ENCODE data around the gene MIPOL1. TPM values are rescaled to one million over a fixed set of nuclear protein-coding genes. Genes with fewer than 3 reads are reported as not detected.
A peak's percentile ranks its signal among the peaks of the same experiment; 100 is the strongest.

MIPOL1 gene
- total and polyA plus RNA-seq, 5 donors, result 3.9 to 13.2 (median 11.3) TPM

- intact Hi-C loops (cut with DNase I), result no loop called here
- Histone ChIP-seq H3K9me3 (ENCODE audit: control insufficient read depth, low read length) (no peaks in the 10 kb centered on the region), H3K27ac (ENCODE audit: low read length) (no peak overlapping the region), H3K4me3 (ENCODE audit: low read length) (no peak overlapping the region), H3K4me1 (ENCODE audit: control insufficient read depth, insufficient read depth, low read length) (no peaks in the 10 kb centered on the region), H3K27me3 (ENCODE audit: control insufficient read depth, insufficient read depth) (no peaks in the 10 kb centered on the region)
- ATAC-seq, result no peak
- no peak for DNase-seq
- 83% methylated on average over 2 of the region's 2 CpGs for WGBS
Observed at GRCh38 chr14:37580146-37580545, 382.4 kb downstream of the MIPOL1 start.

DNA sequence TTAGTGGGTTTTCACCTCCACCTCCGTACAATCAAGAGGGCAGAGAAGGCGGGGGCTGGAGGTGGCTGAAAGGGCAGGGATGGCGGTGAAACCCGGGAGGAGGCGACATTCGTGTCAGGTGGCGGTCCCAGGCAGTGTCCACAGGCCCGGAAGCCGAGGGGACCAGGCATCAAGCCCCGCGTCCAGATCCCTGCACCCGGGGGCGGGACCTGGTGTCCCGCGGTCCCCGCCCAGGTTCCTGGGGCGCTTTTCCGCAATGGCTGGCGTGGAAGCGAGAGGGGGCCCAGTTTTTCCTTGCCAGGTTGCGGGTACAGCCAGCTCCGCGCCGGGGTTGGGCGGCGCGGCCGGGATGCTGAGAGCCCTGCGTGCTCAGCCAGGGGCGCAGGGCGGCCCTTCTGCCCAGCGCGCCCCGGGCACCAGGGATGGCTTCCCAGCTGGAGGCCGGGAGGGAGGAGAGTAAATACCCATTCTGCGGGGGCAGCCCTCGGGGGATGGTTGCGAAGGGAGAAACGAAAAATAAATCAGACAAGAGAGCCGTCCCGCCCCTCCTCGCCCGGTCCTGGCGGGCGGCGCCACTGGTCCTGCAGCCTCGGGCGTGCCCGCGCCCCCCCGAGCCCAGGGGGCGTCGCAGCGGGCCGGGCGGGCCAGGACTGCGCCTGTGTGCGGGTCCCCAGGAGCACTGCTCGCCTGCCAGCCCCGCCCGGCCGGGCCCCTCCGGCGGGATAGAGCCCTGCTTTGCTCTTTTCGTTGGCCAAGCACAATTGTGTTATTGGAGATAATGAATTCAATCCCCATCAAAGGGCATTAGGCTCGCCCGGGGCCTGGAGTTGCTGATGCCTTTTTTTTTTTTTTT is 385.8 kb downstream of the MIPOL1 start:
- peak in 1 of 3 donors; percentile 31 for DNase-seq
- H3K27me3 ChIP-seq (ENCODE audit: control insufficient read depth, insufficient read depth), result peaks cover 4% of the 10 kb centered on the region
- intact Hi-C loops (cut with DNase I), result no loop called here

DNA sequence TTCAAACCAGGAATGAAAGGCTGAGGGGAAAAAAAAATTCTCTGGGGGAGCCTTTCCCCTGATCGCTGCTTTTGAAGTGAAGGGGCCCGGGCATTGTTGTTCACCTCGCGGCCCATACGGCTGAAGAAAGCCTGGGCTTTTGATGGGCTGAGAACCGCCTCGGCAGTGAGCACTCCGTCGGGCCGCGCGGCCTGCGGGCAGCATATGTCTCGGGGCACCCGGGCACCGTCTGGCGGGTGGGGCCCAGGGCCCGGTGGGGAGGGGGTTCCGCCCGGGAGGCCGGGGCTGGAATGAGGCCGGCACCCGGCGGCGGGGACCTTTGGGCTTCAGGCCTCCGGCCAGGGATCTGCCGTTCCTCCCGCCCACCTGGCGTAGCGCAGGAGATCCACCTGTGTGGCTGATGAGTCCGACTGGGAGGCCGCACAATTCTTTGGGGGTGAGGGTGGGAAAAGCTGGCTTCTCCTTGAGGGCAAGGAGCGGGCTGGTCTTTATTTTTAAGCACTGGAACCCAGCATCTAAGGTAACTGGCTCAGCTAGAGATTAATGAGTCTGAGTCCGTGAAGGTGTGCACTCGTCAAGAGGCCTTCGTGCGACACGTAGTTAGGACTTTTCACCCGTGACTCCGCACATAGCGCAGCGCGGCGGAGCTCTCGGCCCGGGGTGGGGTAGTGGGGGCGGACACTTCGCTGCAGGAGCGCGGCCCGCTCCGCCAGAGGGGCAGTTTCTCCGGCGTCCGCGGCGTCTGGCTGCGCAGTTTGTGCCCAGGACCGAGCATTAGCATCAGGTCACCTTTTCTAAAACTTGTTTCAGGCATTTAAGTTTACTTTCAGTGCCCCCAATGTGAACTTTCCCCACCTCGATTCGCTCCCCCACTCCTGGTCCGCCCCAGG is 386.7 kb downstream of the MIPOL1 start:
- intact Hi-C loops (cut with DNase I), result no loop called here
- H3K27me3 ChIP-seq (ENCODE audit: control insufficient read depth, insufficient read depth), result peaks cover 4% of the 10 kb centered on the region
- DNase-seq (peak in 1 of 3 donors; percentile 40), ATAC-seq (no peak)
- H3K9me3 ChIP-seq (ENCODE audit: control insufficient read depth, low read length), result no peaks in the 10 kb centered on the region
- no peaks in the 10 kb centered on the region for H3K4me1 ChIP-seq (ENCODE audit: control insufficient read depth, insufficient read depth, low read length)
- 5% methylated on average over 62 of the region's 62 CpGs for WGBS
- H3K27ac ChIP-seq (ENCODE audit: low read length), result no peak overlapping the region
- no peak overlapping the region for H3K4me3 ChIP-seq (ENCODE audit: low read length)

More for the DNA sequence above, 385.8 kb downstream of the MIPOL1 start:
- Histone ChIP-seq H3K27ac (ENCODE audit: low read length) (no peak overlapping the region), H3K9me3 (ENCODE audit: control insufficient read depth, low read length) (no peaks in the 10 kb centered on the region), H3K4me1 (ENCODE audit: control insufficient read depth, insufficient read depth, low read length) (no peaks in the 10 kb centered on the region), H3K4me3 (ENCODE audit: low read length) (no peak overlapping the region)
- WGBS, result 5% methylated on average over 67 of the region's 67 CpGs
- peak in 1 of 2 donors; percentile 44 for ATAC-seq

DNA sequence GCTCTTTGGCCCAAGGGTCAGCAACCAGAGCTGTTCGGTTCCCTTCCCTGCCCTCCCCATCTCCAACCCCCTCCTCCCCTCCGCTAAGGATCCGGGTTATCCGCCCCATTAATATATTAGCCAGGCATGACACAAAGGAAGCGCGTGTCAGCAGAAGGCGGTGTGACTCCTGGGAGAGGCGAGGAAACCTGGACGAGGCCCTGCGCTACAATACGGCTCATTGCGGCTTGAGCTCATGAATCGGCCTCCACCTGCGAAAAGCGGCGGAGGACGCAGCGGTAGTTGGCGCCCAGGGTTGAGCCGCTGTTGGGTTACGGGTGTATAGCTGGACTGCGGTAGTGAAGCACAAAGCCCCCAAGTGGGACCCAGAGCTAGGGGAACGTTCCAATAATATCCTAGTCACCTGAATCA is 387.4 kb downstream of the MIPOL1 start:
- no peaks in the 10 kb centered on the region for H3K4me1 ChIP-seq (ENCODE audit: control insufficient read depth, insufficient read depth, low read length)
- H3K4me3 ChIP-seq (ENCODE audit: low read length), result no peak overlapping the region
- no peak overlapping the region for H3K27ac ChIP-seq (ENCODE audit: low read length)
- 6% methylated on average over 23 of the region's 23 CpGs for WGBS
- ATAC-seq (no peak), DNase-seq (no peak)
- H3K9me3 ChIP-seq (ENCODE audit: control insufficient read depth, low read length), result no peaks in the 10 kb centered on the region
- intact Hi-C loops (cut with DNase I), result no loop called here
- peaks cover 4% of the 10 kb centered on the region for H3K27me3 ChIP-seq (ENCODE audit: control insufficient read depth, insufficient read depth)

GRCh38 chr14:37585971-37586796 is 388.4 kb downstream of the MIPOL1 start:
- H3K27ac ChIP-seq (ENCODE audit: low read length), result no peak overlapping the region
- H3K4me1 ChIP-seq (ENCODE audit: control insufficient read depth, insufficient read depth, low read length), result no peaks in the 10 kb centered on the region
- no peak overlapping the region for H3K4me3 ChIP-seq (ENCODE audit: low read length)
- peaks cover 7% of the 10 kb centered on the region for H3K27me3 ChIP-seq (ENCODE audit: control insufficient read depth, insufficient read depth)
- H3K9me3 ChIP-seq (ENCODE audit: control insufficient read depth, low read length), result no peaks in the 10 kb centered on the region
- no peak for ATAC-seq
- DNase-seq, result no peak
- intact Hi-C loops (cut with DNase I), result no loop called here
- 7% methylated on average over 10 of the region's 10 CpGs for WGBS

DNA sequence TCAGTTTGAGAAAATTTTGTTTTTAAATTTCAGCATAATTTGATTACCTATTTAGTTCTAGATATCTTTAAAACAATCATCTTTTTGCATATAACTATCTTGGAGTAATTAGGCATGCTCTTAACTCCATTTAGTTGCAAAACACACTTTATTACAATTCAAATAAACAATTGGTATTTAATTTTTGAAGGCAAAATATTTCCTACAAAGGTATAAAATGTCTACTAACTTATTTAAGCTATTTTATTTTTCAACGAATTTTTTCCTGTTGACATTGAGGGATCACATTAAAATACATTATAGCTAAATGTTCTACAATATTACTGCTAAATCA is 389.0 kb downstream of the MIPOL1 start:
- H3K4me1 ChIP-seq (ENCODE audit: control insufficient read depth, insufficient read depth, low read length), result no peaks in the 10 kb centered on the region
- ATAC-seq, result no peak
- no peak overlapping the region for H3K27ac ChIP-seq (ENCODE audit: low read length)
- no peak overlapping the region for H3K4me3 ChIP-seq (ENCODE audit: low read length)
- no peaks in the 10 kb centered on the region for H3K9me3 ChIP-seq (ENCODE audit: control insufficient read depth, low read length)
- intact Hi-C loops (cut with DNase I), result no loop called here
- peaks cover 7% of the 10 kb centered on the region for H3K27me3 ChIP-seq (ENCODE audit: control insufficient read depth, insufficient read depth)
- no peak for DNase-seq
- 0% methylated on average over 1 of the region's 1 CpG for WGBS

DNA sequence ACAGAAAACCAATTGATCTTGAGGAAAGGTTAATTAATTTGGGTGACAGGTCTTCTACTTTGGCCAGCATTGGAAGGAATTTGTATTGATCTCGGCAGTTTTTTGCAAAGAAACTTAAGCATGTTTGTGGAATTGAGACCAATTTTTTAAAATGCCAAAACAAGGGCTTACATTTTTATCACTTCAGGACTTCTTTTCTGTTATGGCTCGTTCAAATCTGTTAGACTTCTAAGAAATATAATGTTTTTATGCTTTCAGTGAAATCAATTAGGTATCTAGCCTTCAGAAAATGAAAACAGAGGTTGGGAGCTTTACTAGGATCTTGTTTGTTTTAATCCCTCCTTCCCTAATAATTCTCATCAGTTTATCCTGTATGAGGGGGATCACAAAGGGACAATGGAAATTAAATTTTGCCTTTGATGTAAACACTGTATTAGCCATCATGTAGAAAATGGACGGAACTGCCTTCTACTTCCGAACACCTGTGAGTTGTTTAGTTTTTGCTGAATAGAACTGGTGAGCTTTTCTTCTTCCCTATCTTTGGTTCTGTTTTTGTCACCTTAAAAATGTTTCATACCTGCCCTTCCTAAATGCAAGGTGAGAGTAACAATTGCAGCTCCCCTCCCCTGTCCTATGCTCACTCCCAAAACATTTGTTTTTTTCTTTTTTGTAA is 389.5 kb downstream of the MIPOL1 start:
- ATAC-seq (no peak), DNase-seq (no peak)
- H3K27me3 ChIP-seq (ENCODE audit: control insufficient read depth, insufficient read depth), result peaks cover 7% of the 10 kb centered on the region
- no peaks in the 10 kb centered on the region for H3K4me1 ChIP-seq (ENCODE audit: control insufficient read depth, insufficient read depth, low read length)
- 11% methylated on average over 4 of the region's 4 CpGs for WGBS
- no peaks in the 10 kb centered on the region for H3K9me3 ChIP-seq (ENCODE audit: control insufficient read depth, low read length)
- H3K4me3 ChIP-seq (ENCODE audit: low read length), result no peak overlapping the region
- intact Hi-C loops (cut with DNase I), result no loop called here
- H3K27ac ChIP-seq (ENCODE audit: low read length), result no peak overlapping the region

DNA sequence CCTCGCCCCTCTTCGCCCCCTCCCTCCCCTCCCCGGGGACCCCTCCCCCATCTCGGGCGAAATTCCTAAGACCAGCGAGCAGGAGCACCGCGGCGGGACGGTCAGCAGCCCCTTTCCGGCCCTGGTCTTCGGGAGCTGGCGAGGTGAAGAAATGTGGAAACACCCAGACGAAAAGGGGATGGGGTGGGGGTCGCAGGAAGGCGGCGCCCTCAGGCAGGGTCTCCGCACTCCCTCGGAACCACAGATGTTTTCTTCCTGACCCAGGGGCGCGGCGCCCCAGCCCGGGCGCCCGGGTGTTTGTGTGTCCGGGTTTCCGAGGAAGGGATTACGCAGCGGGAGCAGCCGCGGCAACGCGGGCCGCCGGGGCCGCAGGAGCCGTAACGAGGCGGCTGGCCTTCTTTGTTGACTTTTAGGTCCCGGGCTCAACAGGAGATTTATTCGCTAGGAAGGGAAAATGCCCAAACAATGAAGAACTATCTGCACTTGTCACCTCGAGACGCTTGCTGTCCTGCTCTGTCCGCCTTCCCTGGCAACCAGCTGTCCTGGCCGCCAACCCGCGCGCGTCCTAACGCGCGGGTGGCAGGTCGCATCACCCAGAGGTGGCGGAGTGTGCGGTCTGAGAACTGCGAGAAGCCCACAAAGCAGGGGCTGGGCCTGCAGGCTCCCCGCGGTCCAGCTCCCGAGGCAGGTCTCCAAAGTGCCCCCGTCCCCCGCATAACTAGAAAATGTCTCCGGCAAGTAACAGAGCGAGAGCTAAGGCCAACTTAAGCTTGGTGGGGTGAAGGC is 390.3 kb downstream of the MIPOL1 start:
- Histone ChIP-seq H3K9me3 (ENCODE audit: control insufficient read depth, low read length) (no peaks in the 10 kb centered on the region), H3K4me3 (ENCODE audit: low read length) (no peak overlapping the region), H3K27ac (ENCODE audit: low read length) (no peak overlapping the region), H3K27me3 (ENCODE audit: control insufficient read depth, insufficient read depth) (peaks cover 7% of the 10 kb centered on the region), H3K4me1 (ENCODE audit: control insufficient read depth, insufficient read depth, low read length) (no peaks in the 10 kb centered on the region)
- peak in 2 of 3 donors; percentile 28 to 46 for DNase-seq
- intact Hi-C loops (cut with DNase I), result no loop called here
- 3% methylated on average over 63 of the region's 63 CpGs for WGBS
- no peak for ATAC-seq

DNA sequence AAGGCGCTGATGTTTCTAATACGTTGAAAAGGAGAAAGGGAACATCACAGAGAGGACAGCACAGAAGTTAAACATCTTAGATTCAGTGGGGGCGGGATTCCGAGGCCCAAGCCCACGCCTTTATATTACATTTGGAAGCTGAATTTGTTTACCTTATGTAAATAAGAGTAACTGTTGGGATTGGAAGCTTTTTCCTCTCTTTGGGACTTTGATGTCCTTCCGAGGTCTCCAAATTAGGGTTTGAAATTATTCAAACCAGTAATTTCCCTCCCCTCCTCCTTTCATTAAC is 390.9 kb downstream of the MIPOL1 start:
- no peak for ATAC-seq
- Histone ChIP-seq H3K9me3 (ENCODE audit: control insufficient read depth, low read length) (no peaks in the 10 kb centered on the region), H3K27me3 (ENCODE audit: control insufficient read depth, insufficient read depth) (peaks cover 7% of the 10 kb centered on the region), H3K4me1 (ENCODE audit: control insufficient read depth, insufficient read depth, low read length) (no peaks in the 10 kb centered on the region), H3K27ac (ENCODE audit: low read length) (no peak overlapping the region), H3K4me3 (ENCODE audit: low read length) (no peak overlapping the region)
- intact Hi-C loops (cut with DNase I), result no loop called here
- no peak for DNase-seq
- WGBS, result 19% methylated on average over 6 of the region's 6 CpGs

Measured in right cardiac atrium (tissue), 5 donors.